Chondrocyte (in vitro differentiated cells): ENCODE results near the gene ANXA6. TPM values are rescaled to one million over a fixed set of nuclear protein-coding genes. Genes with fewer than 3 reads are reported as not detected.

Experiments used
- DNase-seq: peaks from one replicate; pipeline ENCODE4 v3.0.0; 2021; ENCODE audit warnings: mixed read lengths, low spot score
- H3K27ac Mint-ChIP-seq: one replicate; pipeline ENCODE4 v1.8.0; 2021; ENCODE audit warnings: mild to moderate bottlenecking, moderate library complexity, mixed read lengths; ENCODE audit not compliant: unreplicated experiment
- H3K27me3 Mint-ChIP-seq: 2 replicates; pipeline ENCODE4 v1.8.0; 2021; ENCODE audit warnings: low read depth, mixed read lengths
- H3K36me3 Mint-ChIP-seq: 2 replicates; pipeline ENCODE4 v1.8.0; 2021; ENCODE audit warnings: low read depth, mixed read lengths
- H3K4me1 Mint-ChIP-seq: 2 replicates; pipeline ENCODE4 v1.8.0; 2021; ENCODE audit warnings: low read depth, mild to moderate bottlenecking, mixed read lengths
- H3K4me3 Mint-ChIP-seq: one replicate; pipeline ENCODE4 v1.8.0; 2021; ENCODE audit warnings: mild to moderate bottlenecking, moderate library complexity, mixed read lengths; ENCODE audit not compliant: unreplicated experiment
- H3K9me3 Mint-ChIP-seq: 2 replicates; pipeline ENCODE4 v1.8.0; 2021; ENCODE audit warnings: low read depth, mixed read lengths
- total RNA-seq: library from RNA; stranded (reverse); gene quantifications from 3 replicates; pipeline ENCODE4 v1.2.1, GENCODE V29; 2021
- TF ChIP-seq, protein P1 (sequence below): fragments of 200-600 bp; sonication (generic); IDR thresholded peaks from 2 replicates; pipeline ENCODE4 v1.5.0; 2021; ENCODE audit warnings: antibody characterized with exemption, mild to moderate bottlenecking, moderate library complexity

The ANXA6 gene
- total RNA-seq, 1 donor from 2014 or later, result 450 TPM

DNA sequence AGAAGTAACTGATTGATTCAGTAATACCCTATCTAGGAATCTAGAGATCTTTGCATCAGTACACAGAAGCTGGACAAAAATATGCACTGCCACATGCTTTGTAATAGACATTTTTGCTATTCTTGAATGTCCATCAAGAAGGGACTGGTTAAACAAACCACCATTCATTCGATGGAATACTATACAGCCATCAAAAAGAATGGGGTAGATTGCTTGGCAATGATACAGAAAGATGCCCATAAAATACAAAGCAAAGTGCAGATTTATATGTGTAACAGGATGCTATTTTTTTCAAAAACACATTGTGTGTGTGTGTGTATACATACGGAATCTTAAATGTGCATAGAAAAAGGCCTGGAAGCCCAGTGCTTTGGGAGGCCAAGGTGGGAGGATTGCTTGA, 84.3 kb downstream of the ANXA6 start:
- H3K9me3 Mint-ChIP-seq, result no peaks in the 10 kb centered on the region
- no peak for DNase-seq
- H3K4me1 Mint-ChIP-seq, result peaks cover 76% of the 10 kb centered on the region
- H3K27ac Mint-ChIP-seq, result peak overlapping the region; percentile 95
- TF ChIP-seq, protein P1, sequence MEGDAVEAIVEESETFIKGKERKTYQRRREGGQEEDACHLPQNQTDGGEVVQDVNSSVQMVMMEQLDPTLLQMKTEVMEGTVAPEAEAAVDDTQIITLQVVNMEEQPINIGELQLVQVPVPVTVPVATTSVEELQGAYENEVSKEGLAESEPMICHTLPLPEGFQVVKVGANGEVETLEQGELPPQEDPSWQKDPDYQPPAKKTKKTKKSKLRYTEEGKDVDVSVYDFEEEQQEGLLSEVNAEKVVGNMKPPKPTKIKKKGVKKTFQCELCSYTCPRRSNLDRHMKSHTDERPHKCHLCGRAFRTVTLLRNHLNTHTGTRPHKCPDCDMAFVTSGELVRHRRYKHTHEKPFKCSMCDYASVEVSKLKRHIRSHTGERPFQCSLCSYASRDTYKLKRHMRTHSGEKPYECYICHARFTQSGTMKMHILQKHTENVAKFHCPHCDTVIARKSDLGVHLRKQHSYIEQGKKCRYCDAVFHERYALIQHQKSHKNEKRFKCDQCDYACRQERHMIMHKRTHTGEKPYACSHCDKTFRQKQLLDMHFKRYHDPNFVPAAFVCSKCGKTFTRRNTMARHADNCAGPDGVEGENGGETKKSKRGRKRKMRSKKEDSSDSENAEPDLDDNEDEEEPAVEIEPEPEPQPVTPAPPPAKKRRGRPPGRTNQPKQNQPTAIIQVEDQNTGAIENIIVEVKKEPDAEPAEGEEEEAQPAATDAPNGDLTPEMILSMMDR, result no peak
- no peaks in the 10 kb centered on the region for H3K27me3 Mint-ChIP-seq
- H3K36me3 Mint-ChIP-seq, result peaks cover 2% of the 10 kb centered on the region
- H3K4me3 Mint-ChIP-seq, result no peak overlapping the region

- no peak for DNase-seq
- peaks cover 76% of the 10 kb centered on the region for H3K4me1 Mint-ChIP-seq
- TF ChIP-seq, protein P1, result no peak
- H3K27me3 Mint-ChIP-seq, result no peaks in the 10 kb centered on the region
- no peak overlapping the region for H3K4me3 Mint-ChIP-seq
- peak overlapping the region; percentile 95 for H3K27ac Mint-ChIP-seq
- H3K9me3 Mint-ChIP-seq, result no peaks in the 10 kb centered on the region
- no peaks in the 10 kb centered on the region for H3K36me3 Mint-ChIP-seq
These were observed 85.0 kb downstream of the ANXA6 start for GRCh38 chr5:151072630-151073025.

DNA sequence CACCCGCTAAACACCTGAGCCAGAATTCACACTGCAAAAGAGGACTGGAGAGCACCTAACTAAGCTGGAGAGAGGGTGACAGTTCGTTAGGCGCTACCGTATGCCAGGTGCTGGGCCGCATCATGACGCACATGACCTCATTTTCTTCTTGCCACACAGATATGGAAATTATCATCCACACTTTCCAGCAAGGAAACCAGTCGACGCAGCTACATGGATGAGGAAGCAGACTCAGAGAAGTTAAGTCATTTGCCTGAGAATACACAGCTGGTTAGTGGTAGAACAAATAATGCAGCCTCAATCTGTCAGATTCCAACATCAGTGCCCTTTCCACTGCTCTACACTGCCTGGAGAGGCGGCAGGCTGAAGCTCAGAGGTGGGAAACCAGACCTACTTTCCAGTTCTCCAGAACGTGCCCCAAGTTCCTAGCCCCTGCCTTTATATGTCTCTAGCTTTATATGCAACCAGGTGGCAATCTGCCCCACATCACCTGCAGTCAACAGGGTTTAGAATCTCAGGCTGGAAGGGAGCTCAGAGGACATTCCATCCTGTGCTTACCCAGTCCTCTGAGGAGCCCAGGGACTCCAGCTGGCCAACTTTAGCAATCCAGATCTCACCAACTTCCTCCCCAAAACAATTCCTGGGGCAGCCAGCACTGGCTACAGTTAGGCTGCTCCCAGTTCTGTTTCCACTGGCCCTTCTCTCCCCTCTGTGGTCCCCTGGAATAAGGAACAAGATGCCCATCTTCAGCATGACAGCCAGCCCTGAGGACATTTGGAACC, 85.5 kb downstream of the ANXA6 start:
- Mint-ChIP-seq H3K27me3 (no peaks in the 10 kb centered on the region), H3K4me3 (no peak overlapping the region), H3K27ac (peak overlapping the region; percentile 95), H3K9me3 (no peaks in the 10 kb centered on the region), H3K36me3 (no peaks in the 10 kb centered on the region), H3K4me1 (peaks cover 78% of the 10 kb centered on the region)
- TF ChIP-seq, protein P1, result no peak
- DNase-seq, result no peak

- H3K9me3 Mint-ChIP-seq, result no peaks in the 10 kb centered on the region
- TF ChIP-seq, protein P1, result no peak
- H3K27ac Mint-ChIP-seq, result peak overlapping the region; percentile 54
- H3K27me3 Mint-ChIP-seq, result no peaks in the 10 kb centered on the region
- H3K4me3 Mint-ChIP-seq, result no peak overlapping the region
- no peak for DNase-seq
- peaks cover 75% of the 10 kb centered on the region for H3K4me1 Mint-ChIP-seq
- no peaks in the 10 kb centered on the region for H3K36me3 Mint-ChIP-seq
These were observed 86.6 kb downstream of the ANXA6 start for GRCh38 chr5:151071021-151071420.

DNA sequence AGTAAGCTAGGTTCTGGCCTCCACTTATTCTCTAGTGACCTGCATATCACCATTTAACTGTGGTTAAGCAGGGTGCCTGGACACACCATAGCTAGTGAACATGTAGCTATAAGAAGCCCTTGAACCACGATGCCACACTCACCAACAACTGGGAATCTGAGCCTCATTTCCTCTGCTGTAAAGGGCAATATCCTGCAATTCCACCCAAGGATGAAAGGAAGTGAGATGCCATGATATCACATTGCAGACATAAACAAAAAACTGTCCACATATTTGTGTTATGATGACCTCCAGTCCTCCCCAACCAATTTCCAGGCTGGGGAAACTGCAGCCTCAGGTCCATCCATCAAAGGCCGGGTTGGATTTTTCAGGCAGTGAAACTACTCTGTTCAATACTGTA, 87.1 kb downstream of the ANXA6 start:
- TF ChIP-seq, protein P1, result no peak
- Mint-ChIP-seq H3K9me3 (no peaks in the 10 kb centered on the region), H3K4me1 (peaks cover 74% of the 10 kb centered on the region), H3K4me3 (no peak overlapping the region), H3K27me3 (no peaks in the 10 kb centered on the region), H3K36me3 (no peaks in the 10 kb centered on the region), H3K27ac (peak overlapping the region; percentile 67)
- no peak for DNase-seq
